ENCODE results near the gene CRAMP1. TPM values are rescaled to one million over a fixed set of nuclear protein-coding genes. Genes with fewer than 3 reads are reported as not detected.

The CRAMP1 gene
- total and polyA plus RNA-seq, 2 donors (not counting 3 experiments of a cell fraction or from before 2014, with no cell fraction given): 21.5 to 30.8 TPM

DNA sequence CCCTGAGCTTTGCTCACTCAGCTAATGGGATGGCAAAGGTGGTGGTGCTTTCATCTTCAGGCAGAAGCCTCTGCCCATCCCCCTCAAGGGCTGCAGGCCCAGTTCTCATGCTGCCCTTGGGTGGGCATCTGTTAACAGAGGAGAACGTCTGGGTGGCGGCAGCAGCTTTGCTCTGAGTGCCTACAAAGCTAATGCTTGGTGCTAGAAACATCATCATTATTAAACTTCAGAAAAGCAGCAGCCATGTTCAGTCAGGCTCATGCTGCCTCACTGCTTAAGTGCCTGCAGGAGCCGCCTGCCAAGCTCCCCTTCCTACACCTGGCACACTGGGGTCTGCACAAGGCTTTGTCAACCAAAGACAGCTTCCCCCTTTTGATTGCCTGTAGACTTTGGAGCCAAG lies 88.1 kb downstream of the CRAMP1 start:
- H3K79me2 ChIP-seq (ENCODE audit: control insufficient read depth, insufficient read depth, low read length): peaks cover 3% of the 10 kb centered on the region
- FAIRE-seq (no peak), DNase-seq (ENCODE audit: low read depth, low spot score) (no peak)
- dilution Hi-C loops (cut with MboI; ENCODE audit: extremely low pct_ligation_motif_present, low sequenced_read_pairs): no loop called here
- no peaks in the 10 kb centered on the region for H4K20me1 ChIP-seq (replicated peaks; ENCODE audit: control insufficient read depth, extremely low read depth, insufficient read depth, low read length)
- peaks cover 4% of the 10 kb centered on the region for H3K4me1 ChIP-seq (ENCODE audit: control insufficient read depth, extremely low read depth, insufficient read depth, low read length)
- intact Hi-C loops (cut with micrococcal nuclease): loop anchor here (10.0 kb wide), 1 partner anchor 275 kb away; the partner anchor contains the start of gene UQCC4
- no peaks in the 10 kb centered on the region for H3K27me3 ChIP-seq (ENCODE audit: control insufficient read depth in 2 of 2, insufficient read depth in 2 of 2, low read length in 2 of 2)
- no peak overlapping the region for H3K27ac ChIP-seq (ENCODE audit: insufficient read depth, low read depth, low read length)
- no TSS peak for BruUV-seq (replicated peaks)
- no peaks in the 10 kb centered on the region for H3K9me3 ChIP-seq (replicated peaks; ENCODE audit: control insufficient read depth, insufficient read depth, low read length)
- TF ChIP-seq POLR2A (IDR thresholded peaks at IDR 0.05; ENCODE audit: low read depth, low read length): no peak
- TF ChIP-seq JUN (IDR thresholded peaks at IDR 0.05; ENCODE audit: borderline replicate concordance, insufficient read depth, insufficient read length, low read depth): no peak
- no peak for TF ChIP-seq EZH2 (IDR thresholded peaks at IDR 0.05; ENCODE audit: borderline replicate concordance, low read depth, low read length, severe bottlenecking)
- TF ChIP-seq, protein P1, sequence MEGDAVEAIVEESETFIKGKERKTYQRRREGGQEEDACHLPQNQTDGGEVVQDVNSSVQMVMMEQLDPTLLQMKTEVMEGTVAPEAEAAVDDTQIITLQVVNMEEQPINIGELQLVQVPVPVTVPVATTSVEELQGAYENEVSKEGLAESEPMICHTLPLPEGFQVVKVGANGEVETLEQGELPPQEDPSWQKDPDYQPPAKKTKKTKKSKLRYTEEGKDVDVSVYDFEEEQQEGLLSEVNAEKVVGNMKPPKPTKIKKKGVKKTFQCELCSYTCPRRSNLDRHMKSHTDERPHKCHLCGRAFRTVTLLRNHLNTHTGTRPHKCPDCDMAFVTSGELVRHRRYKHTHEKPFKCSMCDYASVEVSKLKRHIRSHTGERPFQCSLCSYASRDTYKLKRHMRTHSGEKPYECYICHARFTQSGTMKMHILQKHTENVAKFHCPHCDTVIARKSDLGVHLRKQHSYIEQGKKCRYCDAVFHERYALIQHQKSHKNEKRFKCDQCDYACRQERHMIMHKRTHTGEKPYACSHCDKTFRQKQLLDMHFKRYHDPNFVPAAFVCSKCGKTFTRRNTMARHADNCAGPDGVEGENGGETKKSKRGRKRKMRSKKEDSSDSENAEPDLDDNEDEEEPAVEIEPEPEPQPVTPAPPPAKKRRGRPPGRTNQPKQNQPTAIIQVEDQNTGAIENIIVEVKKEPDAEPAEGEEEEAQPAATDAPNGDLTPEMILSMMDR (IDR thresholded peaks at IDR 0.05; ENCODE audit: extremely low read depth in 1 of 2, insufficient read depth in 1 of 2, low read depth in 1 of 2, low read length in 2 of 2): no peak
- TF ChIP-seq MYC (IDR thresholded peaks at IDR 0.05; ENCODE audit: low read depth, low read length): no peak
- TF ChIP-seq, protein P2, sequence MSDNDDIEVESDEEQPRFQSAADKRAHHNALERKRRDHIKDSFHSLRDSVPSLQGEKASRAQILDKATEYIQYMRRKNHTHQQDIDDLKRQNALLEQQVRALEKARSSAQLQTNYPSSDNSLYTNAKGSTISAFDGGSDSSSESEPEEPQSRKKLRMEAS (IDR thresholded peaks at IDR 0.05; ENCODE audit: insufficient read depth, insufficient read length): no peak
- no peak for TF ChIP-seq FOS (IDR thresholded peaks at IDR 0.05; ENCODE audit: borderline replicate concordance, insufficient read depth, low read length)
- TF ChIP-seq POLR2AphosphoS5 (IDR thresholded peaks at IDR 0.05; ENCODE audit: insufficient read depth, low read depth, low read length): no peak
- no peak for TF ChIP-seq GATA2 (IDR thresholded peaks at IDR 0.05; ENCODE audit: insufficient read depth, insufficient read length, low read depth, low read length)
- no peaks in the 10 kb centered on the region for H3K9me1 ChIP-seq (replicated peaks; ENCODE audit: control insufficient read depth, extremely low read depth, insufficient read depth, low read length)
- no peak overlapping the region for H2AFZ ChIP-seq (ENCODE audit: low read depth, low read length)
- H3K9ac ChIP-seq (replicated peaks; ENCODE audit: extremely low read depth, insufficient read depth, low read length): no peak overlapping the region
- ChIA-PET POLR2A (no interaction called here), CTCF (interaction anchor here (0.7 to 1.1 kb wide), 2 partner anchors 9 to 22 kb away, joined by 3 to 5 read pairs; partner anchors contain the start of gene JPT2)
- H3K4me2 ChIP-seq (ENCODE audit: insufficient read depth, low read length): no peak overlapping the region
- no peak overlapping the region for H3K4me3 ChIP-seq (replicated peaks in 1 of 3; ENCODE audit: insufficient read depth in 1 of 3, low read depth in 1 of 3, low read length in 3 of 3)
- H3K36me3 ChIP-seq (ENCODE audit: control insufficient read depth in 2 of 2, extremely low read depth in 1 of 2, insufficient read depth in 2 of 2, low read length in 2 of 2): peaks cover 11 to 15% of the 10 kb centered on the region in 2 experiments
